ENCODE results near the gene TFAP2E. TPM values are rescaled to one million over a fixed set of nuclear protein-coding genes. Genes with fewer than 3 reads are reported as not detected.

Gene TFAP2E
- total and polyA plus RNA-seq, 10 donors, result 0.60 to 4.4 (median 2.0) TPM; not detected in 2

GRCh38 chr1:35567947-35568558 is 5.1 kb upstream of the TFAP2E start:
- Histone ChIP-seq H3K4me1 (peaks cover 3 to 33% (median 6%) of the 10 kb centered on the region in 6 donors), H3K4me3 (no peak overlapping the region), H3K36me3 (peaks cover 0 to 40% (median 6%) of the 10 kb centered on the region in 6 donors), H3K9me3 (no peaks in the 10 kb centered on the region), H3K27me3 (replicated peaks in 1 of 7) (peaks cover 0 to 16% (median 8%) of the 10 kb centered on the region in 7 donors), H3K27ac (no peak overlapping the region)
- WGBS, 5 donors, result 74 to 86% (median 85%) methylated on average over 9 of the region's 9 CpGs
- intact Hi-C loops (cut with DNase I; ENCODE audit: low total_unique reads), result loop anchor here (5.0 kb wide), 1 partner anchor 204 kb away; no protein-coding TSS in a partner anchor
- TF ChIP-seq POLR2A (IDR thresholded peaks at IDR 0.05) (no peak), POLR2AphosphoS5 (IDR thresholded peaks at IDR 0.05) (no peak)
- TF ChIP-seq, protein P1, sequence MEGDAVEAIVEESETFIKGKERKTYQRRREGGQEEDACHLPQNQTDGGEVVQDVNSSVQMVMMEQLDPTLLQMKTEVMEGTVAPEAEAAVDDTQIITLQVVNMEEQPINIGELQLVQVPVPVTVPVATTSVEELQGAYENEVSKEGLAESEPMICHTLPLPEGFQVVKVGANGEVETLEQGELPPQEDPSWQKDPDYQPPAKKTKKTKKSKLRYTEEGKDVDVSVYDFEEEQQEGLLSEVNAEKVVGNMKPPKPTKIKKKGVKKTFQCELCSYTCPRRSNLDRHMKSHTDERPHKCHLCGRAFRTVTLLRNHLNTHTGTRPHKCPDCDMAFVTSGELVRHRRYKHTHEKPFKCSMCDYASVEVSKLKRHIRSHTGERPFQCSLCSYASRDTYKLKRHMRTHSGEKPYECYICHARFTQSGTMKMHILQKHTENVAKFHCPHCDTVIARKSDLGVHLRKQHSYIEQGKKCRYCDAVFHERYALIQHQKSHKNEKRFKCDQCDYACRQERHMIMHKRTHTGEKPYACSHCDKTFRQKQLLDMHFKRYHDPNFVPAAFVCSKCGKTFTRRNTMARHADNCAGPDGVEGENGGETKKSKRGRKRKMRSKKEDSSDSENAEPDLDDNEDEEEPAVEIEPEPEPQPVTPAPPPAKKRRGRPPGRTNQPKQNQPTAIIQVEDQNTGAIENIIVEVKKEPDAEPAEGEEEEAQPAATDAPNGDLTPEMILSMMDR (IDR thresholded peaks at IDR 0.05 in 8 of 11, conservative IDR thresholded peaks at IDR 0.05 in 3 of 11), result no peak
- no peak for DNase-seq

DNA sequence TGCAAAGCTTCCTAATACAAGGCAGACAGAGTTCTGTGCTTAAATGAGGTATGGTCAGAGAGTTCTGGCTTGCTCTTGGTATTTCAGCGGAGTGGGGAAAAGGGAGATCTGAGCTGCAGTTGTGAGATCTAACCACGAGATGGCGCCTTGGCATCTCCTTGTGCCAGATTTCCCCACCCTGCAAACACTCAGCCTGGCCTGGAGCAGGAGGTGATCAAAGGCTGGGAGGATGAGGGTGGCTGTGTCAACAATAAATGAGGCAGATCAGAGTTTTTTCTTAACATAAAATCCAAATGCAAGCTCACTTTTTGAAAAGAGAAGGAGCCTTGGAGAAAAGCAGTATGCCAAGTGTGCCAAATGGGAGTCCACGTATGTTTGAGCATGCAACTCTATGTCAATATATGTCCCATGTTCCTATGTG is 4.1 kb upstream of the TFAP2E start:
- TF ChIP-seq, protein P1 (IDR thresholded peaks at IDR 0.05 in 8 of 11, conservative IDR thresholded peaks at IDR 0.05 in 3 of 11), result peak; percentile 84 to 96 (median 89)
- peak in 1 of 3 donors; percentile 51 for TF ChIP-seq POLR2AphosphoS5 (IDR thresholded peaks at IDR 0.05)
- no peak for TF ChIP-seq POLR2A (IDR thresholded peaks at IDR 0.05)

GRCh38 chr1:35569936-35570335 is 3.2 kb upstream of the TFAP2E start:
- H3K27ac ChIP-seq, result no peak overlapping the region
- 82 to 95% (median 87%) methylated on average over 1 of the region's 1 CpG for WGBS, 5 donors
- H3K4me1 ChIP-seq, result peaks cover 3 to 31% (median 12%) of the 10 kb centered on the region in 6 donors
- no peaks in the 10 kb centered on the region for H3K9me3 ChIP-seq
- TF ChIP-seq POLR2A (IDR thresholded peaks at IDR 0.05) (no peak), POLR2AphosphoS5 (IDR thresholded peaks at IDR 0.05) (no peak)
- TF ChIP-seq, protein P1 (IDR thresholded peaks at IDR 0.05 in 8 of 11, conservative IDR thresholded peaks at IDR 0.05 in 3 of 11), result no peak
- no peak for DNase-seq
- H3K4me3 ChIP-seq, result no peak overlapping the region
- peaks cover 0 to 24% (median 4%) of the 10 kb centered on the region in 6 donors for H3K36me3 ChIP-seq
- H3K27me3 ChIP-seq (replicated peaks in 1 of 7), result peaks cover 0 to 35% (median 26%) of the 10 kb centered on the region in 7 donors
- intact Hi-C loops (cut with DNase I; ENCODE audit: low total_unique reads), result loop anchor here (5.0 kb wide), 2 partner anchors 147 to 202 kb away; partner anchors contain the start of gene C1orf216

More for the DNA sequence above, 4.1 kb upstream of the TFAP2E start:
- H3K36me3 ChIP-seq, result peaks cover 0 to 31% (median 4%) of the 10 kb centered on the region in 6 donors
- peak; percentile 85 for DNase-seq
- H3K27ac ChIP-seq, result no peak overlapping the region
- H3K4me1 ChIP-seq, result peaks cover 3 to 34% (median 12%) of the 10 kb centered on the region in 6 donors
- WGBS, 5 donors, result 24 to 29% (median 28%) methylated on average over 4 of the region's 4 CpGs
- H3K9me3 ChIP-seq, result no peaks in the 10 kb centered on the region
- peaks cover 0 to 25% (median 17%) of the 10 kb centered on the region in 7 donors for H3K27me3 ChIP-seq (replicated peaks in 1 of 7)
- intact Hi-C loops (cut with DNase I; ENCODE audit: low total_unique reads), result loop anchor here (5.0 kb wide), 1 partner anchor 203 kb away; no protein-coding TSS in a partner anchor
- no peak overlapping the region for H3K4me3 ChIP-seq

GRCh38 chr1:35570589-35571137 is 2.5 kb upstream of the TFAP2E start:
- DNase-seq, result peak; percentile 35

More at GRCh38 chr1:35570589-35571137, 2.5 kb upstream of the TFAP2E start:
- H3K9me3 ChIP-seq, result no peaks in the 10 kb centered on the region
- TF ChIP-seq POLR2A (IDR thresholded peaks at IDR 0.05) (no peak), POLR2AphosphoS5 (IDR thresholded peaks at IDR 0.05) (no peak)
- TF ChIP-seq, protein P1 (IDR thresholded peaks at IDR 0.05 in 8 of 11, conservative IDR thresholded peaks at IDR 0.05 in 3 of 11), result no peak
- H3K27ac ChIP-seq, result no peak overlapping the region
- peaks cover 3 to 38% (median 12%) of the 10 kb centered on the region in 6 donors for H3K4me1 ChIP-seq
- peaks cover 0 to 17% (median 3%) of the 10 kb centered on the region in 6 donors for H3K36me3 ChIP-seq
- WGBS, 5 donors, result 86 to 92% (median 88%) methylated on average over 10 of the region's 10 CpGs
- H3K4me3 ChIP-seq, result no peak overlapping the region
- H3K27me3 ChIP-seq (replicated peaks in 1 of 7), result peaks cover 0 to 38% (median 26%) of the 10 kb centered on the region in 7 donors
- intact Hi-C loops (cut with DNase I; ENCODE audit: low total_unique reads), result loop anchor here (5.0 kb wide), 1 partner anchor 147 kb away; the partner anchor contains the start of gene C1orf216

Measured in spleen (tissue), 11 donors.